ENCODE data around the gene NAA30.

The NAA30 gene

GRCh38 chr14:57391517-57392195, 1.3 kb downstream of the NAA30 start:
- peak overlapping the region; percentile 81 for H3K4me3 ChIP-seq (ENCODE audit: low read depth, low read length)

- no peak overlapping the region for H3K4me3 ChIP-seq (ENCODE audit: low read depth, low read length)
Measured at GRCh38 chr14:57392830-57393229, 2.4 kb downstream of the NAA30 start.

- no peak overlapping the region for H3K4me3 ChIP-seq (ENCODE audit: low read depth, low read length)
Measured at GRCh38 chr14:57400556-57401494, 10.4 kb downstream of the NAA30 start.

GRCh38 chr14:57401501-57401900, 11.1 kb downstream of the NAA30 start:
- no peak overlapping the region for H3K4me3 ChIP-seq (ENCODE audit: low read depth, low read length)

GRCh38 chr14:57402173-57402852, 11.9 kb downstream of the NAA30 start:
- no peak overlapping the region for H3K4me3 ChIP-seq (ENCODE audit: low read depth, low read length)

GRCh38 chr14:57403521-57403864, 13.1 kb downstream of the NAA30 start:
- H3K4me3 ChIP-seq (ENCODE audit: low read depth, low read length), result no peak overlapping the region

GRCh38 chr14:57405562-57405961, 15.2 kb downstream of the NAA30 start:
- no peak overlapping the region for H3K4me3 ChIP-seq (ENCODE audit: low read depth, low read length)

- no peak overlapping the region for H3K4me3 ChIP-seq (ENCODE audit: low read depth, low read length)
Measured at GRCh38 chr14:57408037-57408436, 17.7 kb downstream of the NAA30 start.

GRCh38 chr14:57408634-57409033, 18.2 kb downstream of the NAA30 start:
- no peak overlapping the region for H3K4me3 ChIP-seq (ENCODE audit: low read depth, low read length)

- H3K4me3 ChIP-seq (ENCODE audit: low read depth, low read length), result no peak overlapping the region
Measured at GRCh38 chr14:57412341-57412740, 22.0 kb downstream of the NAA30 start.

- H3K4me3 ChIP-seq (ENCODE audit: low read depth, low read length), result no peak overlapping the region
Measured at GRCh38 chr14:57413849-57414248, 23.5 kb downstream of the NAA30 start.

GRCh38 chr14:57417228-57417627, 26.8 kb downstream of the NAA30 start:
- H3K4me3 ChIP-seq (ENCODE audit: low read depth, low read length), result no peak overlapping the region

- H3K4me3 ChIP-seq (ENCODE audit: low read depth, low read length), result no peak overlapping the region
Measured at GRCh38 chr14:57418999-57419398, 28.6 kb downstream of the NAA30 start.

- H3K4me3 ChIP-seq (ENCODE audit: low read depth, low read length), result no peak overlapping the region
Measured at GRCh38 chr14:57420033-57420432, 29.6 kb downstream of the NAA30 start.

GRCh38 chr14:57420986-57421385, 30.6 kb downstream of the NAA30 start:
- H3K4me3 ChIP-seq (ENCODE audit: low read depth, low read length), result no peak overlapping the region

- H3K4me3 ChIP-seq (ENCODE audit: low read depth, low read length), result no peak overlapping the region
Measured at GRCh38 chr14:57435923-57436322, 45.5 kb downstream of the NAA30 start.

GRCh38 chr14:57461777-57462320, 71.5 kb downstream of the NAA30 start:
- H3K4me3 ChIP-seq (ENCODE audit: low read depth, low read length), result no peak overlapping the region

GRCh38 chr14:57462551-57462950, 72.2 kb downstream of the NAA30 start:
- no peak overlapping the region for H3K4me3 ChIP-seq (ENCODE audit: low read depth, low read length)

- H3K4me3 ChIP-seq (ENCODE audit: low read depth, low read length), result no peak overlapping the region
Measured at GRCh38 chr14:57464008-57464730, 73.8 kb downstream of the NAA30 start.

Measured in iPS-11a (cell line).